Esophagus squamous epithelium (tissue), 5 donors: ENCODE data around the gene BIN2. TPM values are rescaled to one million over a fixed set of nuclear protein-coding genes. Genes with fewer than 3 reads are reported as not detected.
A peak's percentile ranks its signal among the peaks of the same experiment; 100 is the strongest.

ENCODE experiments used
- DNase-seq: peaks from one replicate; lab custom pipeline; 2025; lab: John Stamatoyannopoulos, UW
- H3K27ac ChIP-seq, 4 donors: fragments of 200-600 bp; sonication (generic); one replicate each; pipeline ENCODE4 v1.5.1; 2016 to 2019; ENCODE audit warnings: mild to moderate bottlenecking in 1 of 4
- H3K27me3 ChIP-seq, 4 donors: fragments of 200-600 bp; sonication (generic); 1 replicate in 3 of 4; 2 replicates in 1 of 4; pipeline versions ENCODE4 v1.5.1 to v1.6.0; 2017 to 2021; ENCODE audit warnings: antibody characterized with exemption in 1 of 4
- H3K36me3 ChIP-seq, 3 donors: fragments of 200-600 bp; sonication (generic); one replicate each; pipeline ENCODE4 v1.5.1; 2016 to 2019
- H3K4me1 ChIP-seq, 3 donors: fragments of 200-600 bp; sonication (generic); one replicate each; pipeline ENCODE4 v1.5.1; 2017 to 2019
- H3K4me3 ChIP-seq, 4 donors: fragments of 200-600 bp; sonication (generic); 1 replicate in 3 of 4; 2 replicates in 1 of 4; pipeline ENCODE4 v1.5.1; 2016 to 2019; ENCODE audit warnings: mild to moderate bottlenecking in 2 of 4, moderate library complexity in 1 of 4
- H3K9me3 ChIP-seq, 3 donors: fragments of 200-600 bp; sonication (generic); one replicate each; pipeline ENCODE4 v1.5.1; 2016 to 2019
- POLR2A ChIP-seq, 4 donors: fragments of 450-650 bp; IDR thresholded peaks; one replicate each; pipeline ENCODE4 v1.6.1; 2017; ENCODE audit warnings: antibody characterized with exemption in 4 of 4, mild to moderate bottlenecking in 4 of 4, moderate library complexity in 3 of 4
- WGBS, 2 donors: methylation state at CpG; one replicate each; pipeline ENCODE4 v1.1.5; 2018; 5-methylcytosine and 5-hydroxymethylcytosine counted together
- intact Hi-C: fragments of 100-400 bp; cut with DNase I; formaldehyde crosslinking; loops from one replicate; pipeline ENCODE4 v1.15.0; 2022
- total RNA-seq, 4 donors: library from RNA; depleted of rRNA; stranded (reverse); fragments of >200 nt; gene quantifications; one replicate each; pipeline ENCODE4 v1.1.0, GENCODE V29; 2016
- TF ChIP-seq, protein P1 (sequence below), 6 experiments: fragments of 450-650 bp in 4 of 6; fragments of 200-600 bp in 2 of 6; sonication (generic) in 2 of 6; IDR thresholded peaks; one replicate each; pipeline ENCODE4 v1.5.1; 2016 to 2019; ENCODE audit warnings: antibody characterized with exemption in 6 of 6, mild to moderate bottlenecking in 4 of 6, moderate library complexity in 4 of 6
- donor health status: DM: yes; HTN: yes; CAD: no.

Gene BIN2
- total RNA-seq, 4 donors from 2014 or later = 1.7 to 5.5 (median 3.3) TPM

DNA sequence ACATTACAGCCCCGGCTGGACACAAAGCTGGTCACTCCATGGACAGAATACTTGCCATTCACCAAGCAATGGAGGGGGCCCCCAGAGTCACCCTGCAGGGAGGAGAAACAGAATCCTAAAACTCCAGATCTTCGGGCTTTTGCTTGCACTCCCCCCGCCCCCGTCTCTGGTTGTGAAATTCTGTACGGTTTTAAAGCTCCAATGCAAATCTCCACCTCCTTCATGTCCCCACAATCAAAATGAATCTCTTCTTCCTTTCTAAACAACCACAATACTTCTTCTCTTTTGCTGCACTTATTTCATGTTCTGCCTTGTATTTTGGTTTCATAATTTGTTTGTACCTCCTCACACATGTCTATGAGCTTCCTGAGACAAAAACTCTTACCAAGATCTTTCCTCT is 5.8 kb upstream of the BIN2 start:
- Histone ChIP-seq H3K4me3 (no peak overlapping the region), H3K9me3 (no peaks in the 10 kb centered on the region), H3K27me3 (no peaks in the 10 kb centered on the region), H3K4me1 (peaks cover 22 to 41% (median 29%) of the 10 kb centered on the region in 3 donors), H3K36me3 (no peaks in the 10 kb centered on the region), H3K27ac (no peak overlapping the region)
- 60 to 81% methylated on average over 5 of the region's 5 CpGs for WGBS, 2 donors
- intact Hi-C loops = no loop called here
- no peak for DNase-seq
- TF ChIP-seq, protein P1, sequence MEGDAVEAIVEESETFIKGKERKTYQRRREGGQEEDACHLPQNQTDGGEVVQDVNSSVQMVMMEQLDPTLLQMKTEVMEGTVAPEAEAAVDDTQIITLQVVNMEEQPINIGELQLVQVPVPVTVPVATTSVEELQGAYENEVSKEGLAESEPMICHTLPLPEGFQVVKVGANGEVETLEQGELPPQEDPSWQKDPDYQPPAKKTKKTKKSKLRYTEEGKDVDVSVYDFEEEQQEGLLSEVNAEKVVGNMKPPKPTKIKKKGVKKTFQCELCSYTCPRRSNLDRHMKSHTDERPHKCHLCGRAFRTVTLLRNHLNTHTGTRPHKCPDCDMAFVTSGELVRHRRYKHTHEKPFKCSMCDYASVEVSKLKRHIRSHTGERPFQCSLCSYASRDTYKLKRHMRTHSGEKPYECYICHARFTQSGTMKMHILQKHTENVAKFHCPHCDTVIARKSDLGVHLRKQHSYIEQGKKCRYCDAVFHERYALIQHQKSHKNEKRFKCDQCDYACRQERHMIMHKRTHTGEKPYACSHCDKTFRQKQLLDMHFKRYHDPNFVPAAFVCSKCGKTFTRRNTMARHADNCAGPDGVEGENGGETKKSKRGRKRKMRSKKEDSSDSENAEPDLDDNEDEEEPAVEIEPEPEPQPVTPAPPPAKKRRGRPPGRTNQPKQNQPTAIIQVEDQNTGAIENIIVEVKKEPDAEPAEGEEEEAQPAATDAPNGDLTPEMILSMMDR (IDR thresholded peaks at IDR 0.05) = no peak
- no peak for TF ChIP-seq POLR2A (IDR thresholded peaks at IDR 0.05)

DNA sequence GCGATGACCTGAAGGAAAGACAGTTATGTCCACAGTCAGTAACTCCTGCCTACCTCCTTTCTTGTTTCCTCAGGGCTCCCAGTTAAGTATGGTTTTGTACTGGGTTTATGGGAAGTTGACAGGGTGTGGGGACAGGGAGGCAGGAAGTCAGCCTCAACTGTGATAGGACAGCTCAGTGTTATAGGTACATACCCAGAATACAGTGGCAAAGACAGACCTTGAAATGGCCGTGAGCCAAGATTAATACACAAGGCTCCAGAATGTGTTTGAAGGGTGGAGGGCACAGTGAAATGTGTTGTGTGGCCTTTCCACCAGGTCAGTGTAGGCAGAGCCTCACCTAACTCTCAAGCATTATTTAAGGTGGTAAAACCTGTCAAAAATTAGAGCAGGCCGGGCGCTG is 4.6 kb upstream of the BIN2 start:
- WGBS, 2 donors = 78 to 88% methylated on average over 4 of the region's 4 CpGs
- intact Hi-C loops = no loop called here
- DNase-seq = no peak
- peak overlapping the region in 1 of 4 donors; percentile 10 for H3K27ac ChIP-seq
- H3K4me1 ChIP-seq = peaks cover 31 to 47% (median 35%) of the 10 kb centered on the region in 3 donors
- no peaks in the 10 kb centered on the region for H3K9me3 ChIP-seq
- no peaks in the 10 kb centered on the region for H3K27me3 ChIP-seq
- H3K4me3 ChIP-seq = no peak overlapping the region
- TF ChIP-seq, protein P1 (IDR thresholded peaks at IDR 0.05) = no peak
- TF ChIP-seq POLR2A (IDR thresholded peaks at IDR 0.05) = no peak
- no peaks in the 10 kb centered on the region for H3K36me3 ChIP-seq

DNA sequence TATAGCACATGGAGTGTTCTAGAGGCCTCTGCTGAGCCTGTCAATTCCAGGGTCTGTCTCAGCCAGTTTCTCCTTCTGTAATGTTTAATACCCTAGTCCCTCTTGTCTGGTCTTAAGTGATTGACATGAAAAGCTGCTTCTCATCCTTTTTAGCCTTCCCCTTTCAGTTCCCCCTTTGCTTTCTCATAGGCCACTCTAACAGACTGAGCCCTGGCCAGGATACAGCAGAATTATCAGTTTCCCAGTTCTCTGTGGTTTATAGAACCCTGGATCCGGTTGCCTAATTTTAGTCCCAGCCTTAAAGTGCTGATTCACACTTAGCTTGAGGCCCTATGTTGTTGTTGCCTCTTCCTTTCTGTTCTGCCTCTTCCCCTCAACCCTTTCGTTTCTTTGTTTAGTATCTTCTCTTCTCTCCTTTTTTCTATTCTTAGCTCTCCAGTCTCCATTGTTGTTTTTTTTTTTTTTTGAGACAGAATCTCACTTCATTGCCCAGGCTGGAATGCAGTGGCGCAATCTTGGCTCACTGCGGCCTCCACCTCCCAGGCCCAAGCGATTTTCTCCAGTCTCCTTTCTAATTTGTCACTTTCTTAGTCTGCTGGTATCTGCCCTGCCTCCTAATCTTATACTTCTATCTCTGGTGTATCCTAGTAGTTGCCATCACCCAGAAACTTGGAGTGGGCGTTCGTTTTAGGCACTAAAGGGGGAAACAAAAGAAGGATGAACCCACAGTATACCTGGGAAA is 2.9 kb upstream of the BIN2 start:
- WGBS, 2 donors = 41 to 42% methylated on average over 5 to 7 of the region's 7 CpGs
- Histone ChIP-seq H3K27me3 (no peaks in the 10 kb centered on the region), H3K9me3 (no peaks in the 10 kb centered on the region), H3K36me3 (no peaks in the 10 kb centered on the region), H3K27ac (peak overlapping the region; percentile 65 to 90 (median 76)), H3K4me3 (no peak overlapping the region), H3K4me1 (peaks cover 37 to 65% (median 38%) of the 10 kb centered on the region in 3 donors)
- intact Hi-C loops = no loop called here
- no peak for DNase-seq
- no peak for TF ChIP-seq POLR2A (IDR thresholded peaks at IDR 0.05)
- TF ChIP-seq, protein P1 (IDR thresholded peaks at IDR 0.05) = no peak

DNA sequence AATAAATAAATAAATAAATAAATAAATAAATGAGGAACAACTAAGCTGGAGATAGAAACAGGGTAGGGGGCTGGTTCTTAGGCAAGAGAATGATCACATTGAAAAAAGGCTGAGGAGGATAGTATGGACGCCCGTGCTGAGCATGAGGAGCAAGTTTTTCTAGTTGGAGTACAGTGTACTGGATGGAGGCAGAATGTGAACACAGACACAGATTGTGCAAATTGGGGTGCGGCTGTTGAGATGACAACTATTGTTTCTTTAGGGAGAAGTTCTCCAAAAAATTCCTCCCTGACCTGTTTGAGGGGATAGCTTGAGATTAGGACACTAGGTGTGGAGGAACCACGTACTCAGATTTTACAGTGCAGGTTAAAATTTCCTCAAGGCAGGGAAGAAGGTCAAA is 979 bp upstream of the BIN2 start:
- no peaks in the 10 kb centered on the region for H3K27me3 ChIP-seq
- H3K27ac ChIP-seq = peak overlapping the region; percentile 65 to 90 (median 76)
- TF ChIP-seq POLR2A (IDR thresholded peaks at IDR 0.05) = no peak
- TF ChIP-seq, protein P1 (IDR thresholded peaks at IDR 0.05) = no peak
- intact Hi-C loops = no loop called here
- peaks cover 45 to 84% (median 50%) of the 10 kb centered on the region in 3 donors for H3K4me1 ChIP-seq
- 51 to 66% methylated on average over 4 of the region's 4 CpGs for WGBS, 2 donors
- no peaks in the 10 kb centered on the region for H3K9me3 ChIP-seq
- DNase-seq = no peak
- H3K4me3 ChIP-seq = no peak overlapping the region
- no peaks in the 10 kb centered on the region for H3K36me3 ChIP-seq

DNA sequence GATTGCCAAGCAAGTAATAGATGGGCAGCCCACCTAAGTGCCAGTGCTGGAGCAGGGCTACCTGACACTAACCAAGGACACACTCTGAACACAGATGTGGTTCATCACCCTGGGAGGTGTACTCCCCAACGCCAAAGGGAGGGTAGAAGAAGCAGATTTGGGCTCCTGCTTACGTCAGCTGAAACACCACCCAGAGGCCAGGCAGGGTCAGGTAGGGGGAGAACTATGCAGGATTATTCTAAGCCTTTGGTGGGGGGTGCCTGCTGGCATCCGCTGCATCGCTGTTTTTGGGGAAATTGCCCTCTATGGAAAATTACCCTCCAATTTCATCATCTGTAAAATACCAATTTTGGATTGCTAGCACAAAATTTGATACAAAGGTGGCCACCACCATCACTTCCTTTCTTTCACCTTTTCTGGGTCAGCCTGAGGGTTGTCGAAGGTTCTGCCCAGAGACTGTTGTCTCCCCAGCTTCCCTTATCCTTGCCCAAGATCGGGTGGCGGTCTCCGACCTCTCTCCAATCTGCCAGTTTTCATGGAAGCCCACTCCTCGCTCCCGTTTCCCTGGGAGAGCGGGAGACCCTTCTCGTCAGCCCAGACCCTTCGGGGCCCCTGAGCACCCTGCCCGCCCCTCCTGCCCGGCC is 535 bp downstream of the BIN2 start:
- no peaks in the 10 kb centered on the region for H3K27me3 ChIP-seq
- no peaks in the 10 kb centered on the region for H3K36me3 ChIP-seq
- H3K9me3 ChIP-seq = no peaks in the 10 kb centered on the region
- WGBS, 2 donors = 65 to 85% methylated on average over 7 to 12 of the region's 15 CpGs
- H3K4me1 ChIP-seq = peaks cover 52 to 93% (median 54%) of the 10 kb centered on the region in 3 donors
- H3K4me3 ChIP-seq = peak overlapping the region; percentile 4 to 59 (median 38)
- DNase-seq = no peak
- peak in 1 of 4 donors; percentile 49 for TF ChIP-seq POLR2A (IDR thresholded peaks at IDR 0.05)
- TF ChIP-seq, protein P1 (IDR thresholded peaks at IDR 0.05) = no peak
- H3K27ac ChIP-seq = peak overlapping the region; percentile 73 to 90 (median 80)
- intact Hi-C loops = no loop called here
